Keratinocyte (primary cell): ENCODE results near the gene LENG8. TPM values are rescaled to one million over a fixed set of nuclear protein-coding genes. Genes with fewer than 3 reads are reported as not detected.

Source experiments
- DNase-seq: peaks from one replicate; pipeline ENCODE4 v3.0.0-alpha.2; 2011; ENCODE audit warnings: low read depth, missing footprints, low spot score
- FAIRE-seq: peaks from 2 replicates; lab custom pipeline; 2011; peaks lifted over from hg19 to GRCh38; lab: Jason Lieb, UNC
- H2AFZ ChIP-seq: 2 replicates; pipeline ENCODE4 v1.6.0; 2012; ENCODE audit warnings: low read length, control low read depth, inconsistent platforms; ENCODE audit not compliant: control insufficient read depth
- H3K27ac ChIP-seq: 2 replicates; pipeline ENCODE4 v1.5.1; 2011; ENCODE audit warnings: low read length; ENCODE audit not compliant: control insufficient read depth, insufficient read depth
- H3K27me3 ChIP-seq: 3 replicates; pipeline ENCODE4 v1.6.0; 2011; ENCODE audit warnings: low read length; ENCODE audit not compliant: control insufficient read depth, insufficient read depth; ENCODE audit errors: extremely low read depth
- H3K36me3 ChIP-seq, 2 experiments: 2 replicates in 1 of 2; 3 replicates in 1 of 2; pipeline ENCODE4 v1.5.1; 2011; ENCODE audit warnings: low read length in 2 of 2, mild to moderate bottlenecking in 1 of 2; ENCODE audit not compliant: control insufficient read depth in 2 of 2, insufficient read depth in 2 of 2; ENCODE audit errors: extremely low read depth in 1 of 2
- H3K4me1 ChIP-seq: 3 replicates; pipeline ENCODE4 v1.5.1; 2011; ENCODE audit warnings: low read length; ENCODE audit not compliant: control insufficient read depth, insufficient read depth; ENCODE audit errors: extremely low read depth
- H3K4me2 ChIP-seq: 3 replicates; pipeline ENCODE4 v1.6.0; 2011; ENCODE audit warnings: low read depth, low read length; ENCODE audit not compliant: control insufficient read depth, insufficient read depth; ENCODE audit errors: extremely low read depth
- H3K4me3 ChIP-seq, 3 experiments: fragments of 200-600 bp in 1 of 3; sonication (generic) in 1 of 3; 2 replicates in 2 of 3; 3 replicates in 1 of 3; pipeline ENCODE4 v1.5.1; 2011 to 2016; ENCODE audit warnings: low read length in 3 of 3, mild to moderate bottlenecking in 3 of 3, control low read depth in 2 of 3, inconsistent platforms in 1 of 3, low read depth in 1 of 3, mixed read lengths in 1 of 3, mixed run types in 1 of 3, moderate library complexity in 1 of 3; ENCODE audit not compliant: control insufficient read depth in 2 of 3, insufficient read depth in 2 of 3; ENCODE audit errors: extremely low read depth in 1 of 3
- H3K79me2 ChIP-seq: 2 replicates; pipeline ENCODE4 v1.6.0; 2012; ENCODE audit warnings: low read length; ENCODE audit not compliant: control insufficient read depth, insufficient read depth
- H3K9ac ChIP-seq: 3 replicates; pipeline ENCODE4 v1.6.0; 2011; ENCODE audit warnings: low read length; ENCODE audit not compliant: control insufficient read depth, insufficient read depth; ENCODE audit errors: extremely low read depth
- H3K9me1 ChIP-seq: 3 replicates; pipeline ENCODE4 v1.6.0; 2011; ENCODE audit warnings: low read length; ENCODE audit not compliant: control insufficient read depth, insufficient read depth; ENCODE audit errors: extremely low read depth
- H3K9me3 ChIP-seq: 2 replicates; pipeline ENCODE4 v1.5.1; 2012; ENCODE audit warnings: low read depth, low read length; ENCODE audit not compliant: control insufficient read depth
- H4K20me1 ChIP-seq: 3 replicates; pipeline ENCODE4 v1.6.0; 2011; ENCODE audit warnings: low read length; ENCODE audit not compliant: control insufficient read depth, insufficient read depth; ENCODE audit errors: extremely low read depth
- CTCF ChIP-seq, 3 experiments: IDR thresholded peaks in 1 of 3; conservative IDR thresholded peaks in 1 of 3; optimal IDR thresholded peaks in 1 of 3; 2 replicates in 2 of 3; 3 replicates in 1 of 3; pipeline versions ENCODE3 to v1.5.1; 2011; ENCODE audit warnings: low read length in 3 of 3, mild to moderate bottlenecking in 3 of 3, moderate library complexity in 2 of 3, control low read depth in 1 of 3, inconsistent platforms in 1 of 3; ENCODE audit not compliant: insufficient read depth in 2 of 3; ENCODE audit errors: extremely low read depth in 1 of 3
- EZH2 ChIP-seq: IDR thresholded peaks from one replicate; pipeline ENCODE4 v1.6.1; 2012; ENCODE audit warnings: inconsistent platforms, mild to moderate bottlenecking, low read length, moderate library complexity
- dilution Hi-C: fragments of 300-500 bp; cut with MboI; formaldehyde crosslinking; loops from one replicate; pipeline ENCODE4 v1.7.0; 2020; ENCODE audit warnings: low sequenced_read_pairs; ENCODE audit not compliant: extremely low pct_ligation_motif_present
- polyA plus RNA-seq, 5 experiments: library from polyadenylated mRNA; depleted of rRNA in 3 of 5; stranded (reverse) in 3 of 5; stranded (forward) in 1 of 5; unstranded in 1 of 5; fragments of >200 nt; gene quantifications; 1 replicate in 1 of 5; 2 replicates in 3 of 5; 3 replicates in 1 of 5; pipeline versions ENCODE4 v1.2.1 to v1.2.3, GENCODE V29; 2011 to 2012; ENCODE audit warnings: missing spikeins in 2 of 5, low read depth in 1 of 5, low replicate concordance in 1 of 5

LENG8 gene
- polyA plus RNA-seq, 1 donor (not counting 4 experiments of a cell fraction or from before 2014, with no cell fraction given) = 29.4 TPM

DNA sequence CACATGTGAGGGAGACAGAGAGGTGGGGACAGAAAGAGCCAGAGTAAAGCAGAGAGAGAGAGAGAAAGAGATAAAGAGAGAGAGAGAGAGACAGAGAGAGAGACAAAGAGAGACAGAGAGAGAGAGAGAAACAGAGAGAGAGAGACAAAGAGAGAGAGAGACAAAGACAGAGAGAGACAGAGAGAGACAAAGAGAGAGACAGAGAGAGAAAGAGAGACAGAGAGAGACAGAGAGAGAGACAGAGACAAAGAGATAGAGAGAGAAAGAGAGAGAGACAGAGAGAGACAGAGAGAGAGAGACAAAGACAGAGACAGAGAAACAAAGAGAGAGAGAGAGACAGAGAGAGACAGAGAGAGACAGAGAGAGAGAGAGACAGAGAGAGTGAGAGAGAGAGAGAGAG is 38.0 kb upstream of the LENG8 start:
- H3K36me3 ChIP-seq = no peaks in the 10 kb centered on the region
- no peak for TF ChIP-seq CTCF (optimal IDR thresholded peaks at IDR 0.05 in 1 of 3, IDR thresholded peaks at IDR 0.05 in 1 of 3, conservative IDR thresholded peaks at IDR 0.05 in 1 of 3; ENCODE audit: extremely low read depth in 1 of 3, insufficient read depth in 2 of 3, low read length in 3 of 3)
- TF ChIP-seq EZH2 = no peak
- H3K27me3 ChIP-seq = peaks cover 15% of the 10 kb centered on the region
- no peak overlapping the region for H3K27ac ChIP-seq
- dilution Hi-C loops = no loop called here
- H3K79me2 ChIP-seq = no peaks in the 10 kb centered on the region
- peaks cover 3% of the 10 kb centered on the region for H3K9me3 ChIP-seq
- H4K20me1 ChIP-seq = no peaks in the 10 kb centered on the region
- no peaks in the 10 kb centered on the region for H3K4me1 ChIP-seq
- no peak overlapping the region for H3K4me2 ChIP-seq
- FAIRE-seq (no peak), DNase-seq (no peak)
- H3K9ac ChIP-seq = no peak overlapping the region
- H3K4me3 ChIP-seq = no peak overlapping the region
- H2AFZ ChIP-seq = no peak overlapping the region
- no peaks in the 10 kb centered on the region for H3K9me1 ChIP-seq

DNA sequence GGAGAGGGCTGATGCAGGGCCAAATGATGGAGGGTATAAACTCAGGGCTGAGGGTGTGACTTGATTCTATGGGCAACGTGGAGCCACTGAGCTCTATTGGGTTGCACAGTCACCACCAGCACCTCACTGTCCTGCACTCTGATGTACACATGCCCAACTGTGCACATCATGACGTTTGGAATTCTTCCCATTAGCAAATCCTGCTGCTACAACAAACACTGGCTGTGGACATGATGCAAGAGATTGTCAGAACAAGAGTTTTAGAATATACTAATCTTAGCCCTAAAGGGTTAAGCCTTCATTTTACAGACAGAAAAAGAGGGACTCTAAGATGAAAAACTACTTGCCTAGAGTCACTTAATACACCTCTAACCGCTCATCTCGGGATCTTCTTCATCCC is 36.1 kb upstream of the LENG8 start:
- H3K9ac ChIP-seq = no peak overlapping the region
- no peaks in the 10 kb centered on the region for H3K4me1 ChIP-seq
- H3K9me3 ChIP-seq = peaks cover 3% of the 10 kb centered on the region
- H3K79me2 ChIP-seq = no peaks in the 10 kb centered on the region
- FAIRE-seq = no peak
- no peak overlapping the region for H3K4me3 ChIP-seq
- no peaks in the 10 kb centered on the region for H3K9me1 ChIP-seq
- no peak overlapping the region for H3K27ac ChIP-seq
- no peaks in the 10 kb centered on the region for H3K36me3 ChIP-seq
- H3K4me2 ChIP-seq = no peak overlapping the region
- DNase-seq = no peak
- H4K20me1 ChIP-seq = no peaks in the 10 kb centered on the region
- no peak for TF ChIP-seq CTCF (optimal IDR thresholded peaks at IDR 0.05 in 1 of 3, IDR thresholded peaks at IDR 0.05 in 1 of 3, conservative IDR thresholded peaks at IDR 0.05 in 1 of 3; ENCODE audit: extremely low read depth in 1 of 3, insufficient read depth in 2 of 3, low read length in 3 of 3)
- H3K27me3 ChIP-seq = peaks cover 28% of the 10 kb centered on the region
- no peak overlapping the region for H2AFZ ChIP-seq
- dilution Hi-C loops = no loop called here
